ENCODE results near the gene PTTG1IP. TPM values are rescaled to one million over a fixed set of nuclear protein-coding genes. Genes with fewer than 3 reads are reported as not detected.

Gene PTTG1IP
- polyA plus RNA-seq, 1 experiment = 249 TPM

DNA sequence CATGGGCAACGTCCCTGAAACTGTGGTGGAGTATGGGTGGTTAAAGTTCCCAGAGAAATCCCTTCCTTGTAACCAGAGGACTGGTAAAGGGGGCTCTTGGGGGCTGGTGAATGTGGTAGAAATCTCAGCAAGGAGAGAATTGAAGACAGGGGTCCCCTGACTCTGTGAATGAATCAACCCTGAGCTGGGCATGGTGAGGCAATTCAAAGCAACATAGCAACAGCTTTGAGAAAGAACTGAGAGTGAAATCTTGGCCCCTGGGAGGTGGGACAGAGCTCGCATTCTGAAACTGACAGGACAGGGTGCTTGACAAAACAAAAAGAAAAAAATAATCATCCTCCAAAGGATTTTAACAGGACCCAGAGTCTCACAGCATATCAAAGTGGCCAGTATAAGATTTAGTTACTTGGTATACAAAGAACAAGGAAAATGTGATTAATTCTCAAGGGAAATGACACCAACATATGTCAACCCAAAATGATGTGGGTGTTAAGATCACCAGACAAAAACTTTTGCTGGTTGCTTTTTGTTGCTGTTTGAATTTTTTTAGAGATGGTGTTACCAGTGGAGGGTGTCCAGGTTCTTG lies 43.9 kb downstream of the PTTG1IP start:
- peaks cover 18% of the 10 kb centered on the region for H3K9me3 ChIP-seq (ENCODE audit: control insufficient read depth, insufficient read depth, low read length)
- POLR2A ChIA-PET = no interaction called here
- H3K4me3 ChIP-seq (ENCODE audit: low read depth, low read length) = no peak overlapping the region
- CTCF ChIA-PET = no interaction called here
- TF ChIP-seq, protein P1, sequence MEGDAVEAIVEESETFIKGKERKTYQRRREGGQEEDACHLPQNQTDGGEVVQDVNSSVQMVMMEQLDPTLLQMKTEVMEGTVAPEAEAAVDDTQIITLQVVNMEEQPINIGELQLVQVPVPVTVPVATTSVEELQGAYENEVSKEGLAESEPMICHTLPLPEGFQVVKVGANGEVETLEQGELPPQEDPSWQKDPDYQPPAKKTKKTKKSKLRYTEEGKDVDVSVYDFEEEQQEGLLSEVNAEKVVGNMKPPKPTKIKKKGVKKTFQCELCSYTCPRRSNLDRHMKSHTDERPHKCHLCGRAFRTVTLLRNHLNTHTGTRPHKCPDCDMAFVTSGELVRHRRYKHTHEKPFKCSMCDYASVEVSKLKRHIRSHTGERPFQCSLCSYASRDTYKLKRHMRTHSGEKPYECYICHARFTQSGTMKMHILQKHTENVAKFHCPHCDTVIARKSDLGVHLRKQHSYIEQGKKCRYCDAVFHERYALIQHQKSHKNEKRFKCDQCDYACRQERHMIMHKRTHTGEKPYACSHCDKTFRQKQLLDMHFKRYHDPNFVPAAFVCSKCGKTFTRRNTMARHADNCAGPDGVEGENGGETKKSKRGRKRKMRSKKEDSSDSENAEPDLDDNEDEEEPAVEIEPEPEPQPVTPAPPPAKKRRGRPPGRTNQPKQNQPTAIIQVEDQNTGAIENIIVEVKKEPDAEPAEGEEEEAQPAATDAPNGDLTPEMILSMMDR (IDR thresholded peaks at IDR 0.05; ENCODE audit: low read depth, low read length) = no peak
- no peak for DNase-seq (ENCODE audit: low read depth, low spot score)
- peaks cover 7% of the 10 kb centered on the region for H3K27me3 ChIP-seq (ENCODE audit: control insufficient read depth, insufficient read depth, low read length)
- no peak overlapping the region for H3K27ac ChIP-seq (ENCODE audit: low read depth, low read length)

DNA sequence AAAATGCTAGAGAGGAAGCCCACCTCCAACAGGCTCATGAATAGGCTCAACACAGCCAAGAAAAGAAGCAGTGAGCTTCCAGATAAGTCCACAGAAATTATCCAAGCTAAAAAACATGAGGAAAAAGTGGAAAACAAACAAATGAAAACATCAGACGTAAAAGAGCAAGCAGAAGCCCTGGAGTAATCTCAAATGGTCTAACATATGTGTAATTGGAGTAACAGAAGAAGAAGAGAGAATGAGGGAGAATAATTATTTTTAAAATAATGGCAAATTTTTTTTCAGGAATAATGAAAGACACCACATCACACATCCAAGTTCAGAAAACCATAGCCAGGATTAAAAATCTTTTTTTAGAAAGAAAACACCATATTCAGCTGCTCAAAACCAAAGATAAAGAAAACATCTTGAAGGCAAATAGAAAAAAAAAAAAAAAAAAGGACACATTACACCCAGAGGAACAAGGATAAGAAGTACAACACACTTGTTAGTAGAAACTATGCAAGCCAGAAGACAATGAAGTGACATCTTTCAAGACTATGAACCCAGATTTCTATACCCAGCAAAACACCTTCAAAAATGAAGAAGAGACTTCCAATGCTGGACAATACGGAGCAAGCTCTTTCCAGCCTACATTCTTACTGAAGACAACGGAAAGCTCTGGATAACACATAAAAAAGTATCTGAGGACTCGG lies 45.0 kb downstream of the PTTG1IP start:
- TF ChIP-seq, protein P1 (IDR thresholded peaks at IDR 0.05; ENCODE audit: low read depth, low read length) = no peak
- Histone ChIP-seq H3K27me3 (ENCODE audit: control insufficient read depth, insufficient read depth, low read length) (peaks cover 7% of the 10 kb centered on the region), H3K27ac (ENCODE audit: low read depth, low read length) (no peak overlapping the region), H3K9me3 (ENCODE audit: control insufficient read depth, insufficient read depth, low read length) (peaks cover 27% of the 10 kb centered on the region), H3K4me3 (ENCODE audit: low read depth, low read length) (no peak overlapping the region)
- no peak for DNase-seq (ENCODE audit: low read depth, low spot score)
- ChIA-PET CTCF (interaction anchor here (0.6 to 0.7 kb wide), 2 partner anchors 323 to 462 kb away, joined by 4 to 5 read pairs; no protein-coding TSS in a partner anchor), POLR2A (no interaction called here)

DNA sequence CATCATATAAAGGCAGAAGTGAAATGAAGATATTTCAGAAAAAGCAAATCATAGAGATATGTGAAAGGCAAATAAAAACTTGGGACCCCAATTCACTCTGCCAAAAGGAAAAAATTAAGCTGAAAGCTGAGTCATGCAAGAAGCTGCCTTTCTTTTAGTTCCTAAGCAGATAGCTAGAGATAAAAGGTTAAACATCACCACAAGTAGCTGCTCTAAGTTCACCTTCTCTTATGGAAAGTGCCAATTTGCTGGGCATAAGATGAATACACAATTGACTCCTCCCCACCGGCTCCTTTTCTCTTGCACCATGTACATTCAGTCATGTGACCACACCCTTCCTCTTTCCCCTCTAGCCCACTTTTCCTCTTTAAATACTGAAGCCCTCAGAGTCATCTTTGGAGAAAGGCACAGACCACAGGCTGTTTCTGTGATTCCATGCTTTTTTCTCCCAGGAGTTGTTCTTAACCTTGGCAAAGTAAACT lies 50.3 kb downstream of the PTTG1IP start:
- Histone ChIP-seq H3K9me3 (ENCODE audit: control insufficient read depth, insufficient read depth, low read length) (peaks cover 48% of the 10 kb centered on the region), H3K4me3 (ENCODE audit: low read depth, low read length) (no peak overlapping the region), H3K27ac (ENCODE audit: low read depth, low read length) (no peak overlapping the region), H3K27me3 (ENCODE audit: control insufficient read depth, insufficient read depth, low read length) (no peaks in the 10 kb centered on the region)
- TF ChIP-seq, protein P1 (IDR thresholded peaks at IDR 0.05; ENCODE audit: low read depth, low read length) = no peak
- POLR2A ChIA-PET = no interaction called here
- CTCF ChIA-PET = interaction anchor here (1.5 kb wide), 1 partner anchor 30 kb away, joined by 6 read pairs; no protein-coding TSS in a partner anchor
- no peak for DNase-seq (ENCODE audit: low read depth, low spot score)

DNA sequence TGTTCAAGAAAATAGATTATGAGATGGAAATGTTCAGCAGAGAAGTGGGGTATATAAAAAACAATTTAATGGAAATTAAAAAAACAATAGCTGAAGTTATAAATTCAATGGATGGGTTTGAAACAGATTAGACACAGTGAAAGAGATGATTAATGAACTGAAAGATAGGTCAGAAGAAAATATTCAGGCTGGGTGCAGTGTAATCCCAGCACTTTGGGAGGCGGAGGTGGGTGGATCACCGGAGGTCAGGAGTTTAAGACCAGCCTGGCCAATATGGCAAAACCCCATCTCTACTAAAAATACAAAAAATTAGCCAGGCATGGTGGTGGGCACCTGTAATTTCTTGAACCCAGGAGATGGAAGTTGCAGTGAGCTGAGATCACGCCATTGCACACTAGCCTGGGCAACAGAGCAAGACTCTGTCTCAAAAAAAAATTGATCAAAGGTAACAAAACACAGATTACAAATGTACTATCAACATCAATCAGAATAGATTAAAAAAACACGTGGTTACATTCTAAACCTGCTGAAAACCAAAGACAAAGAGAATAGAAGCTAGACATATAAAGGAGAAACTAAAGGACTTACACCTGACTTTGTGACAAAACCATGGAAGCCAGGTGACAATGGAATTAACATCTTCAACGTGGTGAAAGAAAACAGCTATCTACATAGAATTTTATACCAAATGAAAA lies 50.9 kb downstream of the PTTG1IP start:
- H3K27me3 ChIP-seq (ENCODE audit: control insufficient read depth, insufficient read depth, low read length) = no peaks in the 10 kb centered on the region
- ChIA-PET POLR2A (interaction anchor here (0.6 kb wide), 1 partner anchor 55 kb away, joined by 3 read pairs; no protein-coding TSS in a partner anchor), CTCF (interaction anchor here (1.5 kb wide), 1 partner anchor 30 kb away, joined by 6 read pairs; no protein-coding TSS in a partner anchor)
- no peak overlapping the region for H3K27ac ChIP-seq (ENCODE audit: low read depth, low read length)
- TF ChIP-seq, protein P1 (IDR thresholded peaks at IDR 0.05; ENCODE audit: low read depth, low read length) = no peak
- peaks cover 44% of the 10 kb centered on the region for H3K9me3 ChIP-seq (ENCODE audit: control insufficient read depth, insufficient read depth, low read length)
- DNase-seq (ENCODE audit: low read depth, low spot score) = no peak
- no peak overlapping the region for H3K4me3 ChIP-seq (ENCODE audit: low read depth, low read length)

Data from AG04450 (cell line).